ENCODE results near the gene ZNF578. TPM values are rescaled to one million over a fixed set of nuclear protein-coding genes. Genes with fewer than 3 reads are reported as not detected.

Gene ZNF578
- total and polyA plus RNA-seq, 9 of the 15 experiments (the other 6 are each of a cell fraction or from before 2014, with no cell fraction given) = 0.05 to 0.29 (median 0.15) TPM

GRCh38 chr19:52527134-52527955 lies 74.0 kb downstream of the ZNF578 start, which contains the start of gene ZNF808 (continued):
- no peak for TF ChIP-seq SRSF1 (IDR thresholded peaks at IDR 0.05; ENCODE audit: low read depth, low read length)
- no peak for TF ChIP-seq STAT6 (CRISPR knock-in tag; IDR thresholded peaks at IDR 0.05)
- TF ChIP-seq ZNF512 (tag; IDR thresholded peaks at IDR 0.05) = no peak
- no peak for TF ChIP-seq ARID3B (CRISPR knock-in tag; IDR thresholded peaks at IDR 0.05; ENCODE audit: borderline replicate concordance)
- no peak for TF ChIP-seq HIVEP1 (CRISPR knock-in tag; IDR thresholded peaks at IDR 0.05)
- no peak for TF ChIP-seq PPARD (CRISPR knock-in tag; IDR thresholded peaks at IDR 0.05)
- no peak for TF ChIP-seq ZNF134 (CRISPR knock-in tag; conservative IDR thresholded peaks at IDR 0.05)
- no peak for TF ChIP-seq BCOR (IDR thresholded peaks at IDR 0.05)
- TF ChIP-seq ZBTB5 (IDR thresholded peaks at IDR 0.05) = no peak
- TF ChIP-seq NRF1 (conservative IDR thresholded peaks at IDR 0.05 in 1 of 2, IDR thresholded peaks at IDR 0.05 in 1 of 2) = peak; percentile 60 to 67
- TF ChIP-seq MECOM (CRISPR knock-in tag; IDR thresholded peaks at IDR 0.05) = no peak
- no peak for TF ChIP-seq ELK3 (CRISPR knock-in tag; IDR thresholded peaks at IDR 0.05)
- peak; percentile 39; the same call in 1 of the 2 replicates for TF ChIP-seq POLR2H (tag; IDR thresholded peaks at IDR 0.05; ENCODE audit: low read depth)
- 0 out of 2 replicates have a peak, but pooled peaks have one; percentile 16 for TF ChIP-seq ZNF24 (IDR thresholded peaks at IDR 0.05)
- TF ChIP-seq CHD2 (IDR thresholded peaks at IDR 0.05; ENCODE audit: low read depth, low read length) = no peak
- TF ChIP-seq EWSR1 (IDR thresholded peaks at IDR 0.05; ENCODE audit: borderline replicate concordance, low read depth, partially characterized antibody) = no peak
- no peak for TF ChIP-seq ZNF232 (CRISPR knock-in tag; IDR thresholded peaks at IDR 0.05)
- TF ChIP-seq PRMT5 (CRISPR knock-in tag; IDR thresholded peaks at IDR 0.05) = no peak
- TF ChIP-seq RFX7 (CRISPR knock-in tag; IDR thresholded peaks at IDR 0.05) = no peak
